Measurements from ENCODE around the gene SEC16A. TPM values are rescaled to one million over a fixed set of nuclear protein-coding genes. Genes with fewer than 3 reads are reported as not detected.

The SEC16A gene
- polyA plus RNA-seq, 10 donors: 31.4 to 50.7 (median 37.5) TPM

DNA sequence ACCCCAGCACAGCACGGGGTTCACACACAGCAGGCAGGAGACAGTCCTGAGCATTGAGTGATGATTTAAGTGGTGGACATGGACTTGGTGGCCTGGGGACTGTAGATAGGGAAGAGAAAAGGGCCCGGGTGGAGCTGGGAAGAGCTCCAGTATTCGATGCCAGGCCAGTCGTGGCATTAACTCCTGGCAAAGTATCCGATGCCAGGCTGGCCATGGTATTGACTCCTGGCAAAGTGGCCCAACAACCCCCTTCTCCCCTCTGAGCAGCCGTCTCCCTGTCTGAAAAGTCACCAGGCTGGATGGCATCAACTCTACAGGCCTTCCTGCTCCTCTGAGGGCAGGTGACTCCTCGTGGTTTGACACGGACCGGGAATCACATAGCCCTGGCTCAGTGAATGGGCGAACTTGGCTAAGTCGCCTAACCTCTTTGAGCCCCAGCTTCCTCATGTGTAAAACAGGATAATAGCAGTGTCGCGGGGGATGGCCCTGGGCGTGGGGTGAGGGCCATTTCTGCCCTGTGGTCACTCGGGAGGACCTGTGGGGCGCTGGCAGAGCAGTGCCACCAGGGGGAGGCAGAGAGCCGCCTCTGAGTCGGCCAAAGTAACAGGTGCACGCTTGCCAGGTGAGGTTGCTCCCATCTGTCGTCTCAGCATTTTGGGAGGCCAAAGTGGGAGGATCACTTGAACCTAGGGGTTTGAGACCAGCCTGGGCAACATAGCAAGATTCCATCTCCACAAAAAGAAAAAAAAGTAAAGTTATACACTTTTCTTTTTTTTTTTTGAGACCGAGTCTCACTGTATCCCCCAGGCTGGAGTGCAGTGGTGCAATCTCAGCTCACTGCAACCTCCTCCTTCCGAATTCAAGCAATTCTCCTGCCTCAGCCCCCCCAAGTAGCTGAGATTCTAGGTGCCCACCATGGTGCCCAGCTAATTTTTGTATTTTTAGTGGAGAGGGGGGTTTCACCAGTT lies 5.7 kb upstream of the SEC16A start:
- peak; percentile 25 to 74 (median 42) for DNase-seq

DNA sequence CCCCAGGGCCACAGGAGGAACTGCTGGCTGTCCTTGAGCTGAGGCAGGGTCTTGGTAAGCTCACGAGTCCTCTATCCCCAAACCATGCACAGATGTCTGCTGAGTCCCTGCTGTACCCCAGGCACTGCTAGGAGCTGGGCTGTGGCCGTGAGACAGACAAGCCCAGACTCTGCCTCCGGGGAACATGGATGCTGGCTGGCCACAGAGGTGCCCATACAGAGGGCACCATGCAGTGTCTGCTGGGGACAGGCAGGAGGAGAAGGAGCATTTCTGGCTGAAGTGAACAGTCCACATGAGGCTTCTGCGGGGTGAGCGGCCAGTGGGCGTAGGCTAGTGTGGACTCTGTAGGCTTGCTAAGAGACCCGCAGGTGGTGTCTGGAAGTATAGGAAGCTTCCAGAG lies 4.8 kb upstream of the SEC16A start:
- DNase-seq: no peak

DNA sequence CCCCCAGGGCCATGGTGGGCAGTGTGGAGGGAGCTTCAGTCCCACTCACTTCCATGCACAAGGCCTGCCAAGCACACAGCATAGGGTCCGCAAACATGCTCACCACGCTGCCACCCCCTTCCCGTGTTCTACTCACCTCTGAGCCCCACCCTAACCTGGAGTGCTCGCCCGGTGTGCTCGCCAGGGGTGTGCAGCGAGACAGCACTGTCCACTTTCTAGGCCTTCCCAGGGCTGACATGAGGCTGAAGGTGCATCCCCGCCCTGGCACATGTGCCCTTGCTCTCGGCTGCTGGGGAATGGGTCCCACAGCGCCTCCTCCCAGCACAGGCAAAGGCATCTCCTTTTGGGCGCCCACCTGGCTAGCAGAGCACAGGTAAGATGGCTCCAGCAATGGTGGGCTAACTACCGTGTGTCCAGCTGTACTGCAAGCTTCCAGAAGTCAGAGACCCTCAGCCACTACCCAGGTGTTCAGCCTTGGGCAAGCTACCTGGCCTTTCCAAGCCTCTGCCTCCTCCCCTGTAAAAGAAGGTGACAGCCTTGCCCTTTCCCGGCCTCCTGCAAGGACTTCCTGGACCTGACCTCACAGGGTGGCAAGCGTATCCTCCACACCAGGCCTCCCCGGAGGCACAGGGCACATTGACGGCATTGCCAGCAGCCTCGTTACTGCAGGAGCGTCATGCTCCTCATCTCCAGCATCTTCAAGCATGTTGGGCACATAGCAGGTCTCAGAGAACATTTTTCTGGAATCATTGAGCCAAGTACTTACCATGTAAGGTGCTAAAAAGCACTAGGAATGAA lies 4.2 kb upstream of the SEC16A start:
- no peak for DNase-seq

DNA sequence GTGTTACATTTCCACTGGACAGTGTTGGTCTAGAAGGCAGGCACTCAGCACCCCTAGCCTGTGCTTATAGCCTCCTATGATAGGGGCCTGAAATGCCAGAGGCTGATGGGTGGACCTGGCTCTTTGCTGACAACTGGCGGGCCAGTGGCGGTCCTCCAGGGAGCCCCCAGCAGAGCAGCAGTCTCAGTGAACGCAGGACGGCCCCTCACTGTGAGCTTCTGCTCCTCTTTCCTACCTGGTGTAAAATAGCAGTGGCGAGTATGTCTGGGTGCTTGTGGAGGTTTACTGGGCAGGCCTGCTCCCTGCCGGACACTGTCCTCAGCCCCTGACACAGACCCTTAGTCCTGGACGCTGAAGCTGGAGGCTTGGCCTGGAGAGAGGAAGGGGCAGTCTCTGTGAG lies 3.3 kb upstream of the SEC16A start:
- DNase-seq: no peak

DNA sequence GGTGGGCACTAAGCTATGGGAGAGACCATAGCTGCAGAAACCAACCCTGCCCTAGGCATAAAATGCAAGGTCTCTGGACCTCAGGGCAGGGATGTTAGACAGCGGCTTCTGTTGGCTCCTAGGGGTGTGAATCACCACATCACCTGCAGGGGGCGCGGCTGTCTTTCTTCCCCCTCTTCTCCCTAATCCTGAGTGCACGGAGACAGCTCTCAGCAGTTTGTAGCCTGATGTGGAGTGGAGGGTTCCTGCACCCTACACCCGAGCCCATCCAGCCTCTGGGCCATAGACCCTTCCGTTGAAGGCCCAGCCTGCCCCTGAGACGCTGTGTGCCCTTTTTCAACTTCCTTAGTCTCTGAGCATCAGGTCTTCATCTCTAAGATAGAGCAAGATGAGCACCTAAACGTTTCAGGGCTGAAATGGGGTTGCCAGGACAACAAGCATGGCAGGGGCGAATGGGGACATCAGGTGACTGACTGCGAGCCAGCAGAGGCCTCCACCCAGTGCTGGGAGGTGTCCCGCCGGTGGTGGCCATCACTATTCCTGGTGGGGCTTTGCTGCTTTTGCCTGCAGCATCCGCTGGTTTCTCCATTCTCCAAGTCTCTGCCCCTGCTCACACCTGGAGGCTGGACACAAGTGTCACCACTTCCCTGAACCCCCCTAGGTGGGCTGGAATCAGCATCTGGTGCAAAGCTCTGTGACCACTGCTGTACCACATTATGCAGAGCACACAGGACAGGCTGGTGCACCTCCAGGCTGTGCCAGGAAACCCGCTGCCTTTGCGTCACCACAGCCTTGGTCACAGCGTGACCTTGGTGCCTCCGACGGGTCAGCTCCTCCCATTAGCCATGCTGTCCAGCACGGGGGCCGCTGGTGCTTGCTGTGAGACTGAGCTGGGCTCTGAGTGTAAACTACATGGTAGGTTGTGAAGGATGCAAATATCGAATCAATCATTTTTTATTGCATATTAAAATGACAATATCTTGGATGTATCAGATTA lies 2.5 kb upstream of the SEC16A start:
- peak; percentile 70 to 91 (median 84) for DNase-seq

DNA sequence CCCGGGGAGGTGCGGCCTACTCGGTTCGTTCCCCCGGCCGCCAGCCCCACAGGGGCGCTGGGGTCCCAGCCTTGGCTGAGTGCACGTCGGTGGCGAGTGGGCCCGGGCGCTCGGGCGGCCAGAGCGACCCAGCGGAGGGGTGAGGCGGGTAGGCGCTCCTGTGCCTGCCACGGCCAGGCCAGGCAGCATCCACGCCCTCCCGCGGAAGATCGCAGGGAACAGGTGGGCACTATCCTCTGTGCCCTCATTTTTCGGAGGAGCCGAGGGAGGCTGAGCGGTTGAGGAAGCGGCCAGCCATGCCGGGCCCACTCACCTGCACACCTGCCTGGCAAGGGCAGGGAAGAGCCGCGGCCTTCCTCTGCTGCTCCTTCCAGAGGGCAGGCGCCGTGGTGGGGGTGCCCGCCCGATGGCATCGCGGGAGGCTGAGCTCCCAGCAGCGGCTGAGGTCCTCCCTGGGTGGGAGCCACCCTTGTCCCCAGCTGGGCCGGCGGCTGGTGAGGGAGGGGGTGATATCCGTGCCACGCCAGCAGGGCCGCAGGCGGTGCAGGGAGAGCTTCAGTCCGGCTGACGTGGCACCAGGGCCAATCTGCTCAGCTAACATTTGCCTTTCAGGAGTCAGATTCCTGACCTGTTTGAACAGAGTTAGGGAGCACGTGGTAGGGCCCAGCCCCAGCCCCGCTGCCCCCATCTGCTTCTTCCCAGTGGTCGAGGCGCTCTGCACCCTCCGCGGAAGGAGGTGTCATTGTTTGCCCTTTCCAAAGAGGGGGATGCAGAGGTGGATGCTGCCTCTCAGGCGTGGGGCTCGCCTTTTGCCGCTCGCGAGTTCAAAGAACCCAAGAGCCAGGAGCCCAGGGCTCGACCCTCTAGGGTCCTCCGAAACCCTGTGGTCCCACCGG lies 1.6 kb upstream of the SEC16A start:
- peak in 2 of 3 donors; percentile 10 to 60 for DNase-seq

DNA sequence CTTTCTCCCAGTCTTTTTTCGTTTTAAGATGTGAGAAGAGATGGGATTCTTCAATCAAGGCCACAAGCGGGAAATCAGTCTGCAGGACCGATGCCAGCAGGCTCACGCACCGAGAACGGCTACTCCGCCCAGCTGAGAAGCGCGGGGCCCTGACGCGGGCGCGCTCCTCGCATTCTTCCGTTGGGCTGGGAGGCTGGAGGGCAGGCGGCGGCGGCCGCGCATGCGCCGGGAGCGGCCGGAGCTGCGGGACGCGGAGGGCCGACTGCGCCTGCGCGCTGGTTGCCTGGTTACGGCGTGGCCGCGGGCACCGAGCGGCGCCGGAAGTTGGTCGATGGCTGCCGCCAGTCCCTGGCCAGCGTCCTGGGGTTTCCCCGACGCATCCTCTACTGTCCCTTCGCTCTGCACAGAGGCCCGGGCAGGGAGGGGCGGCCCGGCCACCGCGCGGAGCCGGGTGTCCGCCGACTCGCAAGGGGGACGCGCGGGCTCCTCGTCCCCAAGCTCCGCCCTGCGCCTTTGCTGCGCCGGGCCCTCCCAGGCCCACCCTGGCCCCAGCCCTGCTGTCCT lies 831 bp upstream of the SEC16A start:
- peak; percentile 91 to 98 (median 95) for DNase-seq

DNA sequence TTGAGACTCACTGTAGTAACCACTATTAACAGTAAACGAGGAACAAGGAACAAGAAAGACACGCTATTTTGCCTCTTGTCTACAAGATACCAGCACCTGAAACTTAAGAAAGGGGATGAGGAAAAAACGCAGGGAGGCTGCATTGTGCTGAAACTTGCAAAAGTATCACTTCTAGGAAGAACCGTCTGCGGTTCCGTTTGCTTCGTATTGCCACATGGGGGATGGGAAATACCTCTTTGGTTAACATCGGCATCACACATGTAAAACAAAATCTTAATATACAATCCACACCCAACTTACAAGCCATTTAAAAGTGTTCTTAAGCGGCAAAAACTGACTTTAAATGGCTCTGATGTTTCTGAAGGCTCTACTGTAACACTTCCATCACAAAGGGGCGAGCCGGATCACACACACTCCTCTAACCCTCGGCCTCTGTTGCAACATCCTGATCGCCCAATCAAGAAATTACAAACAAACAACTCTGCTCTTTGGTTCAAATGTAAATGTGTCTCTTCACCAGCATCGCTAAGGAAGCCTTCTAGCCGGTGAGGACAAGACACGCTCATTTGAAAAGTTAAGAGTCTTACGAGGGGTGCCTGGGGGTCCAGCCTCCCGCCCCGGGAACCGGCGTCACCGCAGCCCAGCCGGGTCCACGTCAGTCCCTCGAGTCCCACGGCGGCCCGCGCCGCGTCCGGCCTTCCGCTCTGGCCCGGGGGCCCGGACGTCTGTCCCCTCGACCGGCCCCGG lies 621 bp downstream of the SEC16A start:
- peak in 1 of 3 donors; percentile 49 for DNase-seq

DNA sequence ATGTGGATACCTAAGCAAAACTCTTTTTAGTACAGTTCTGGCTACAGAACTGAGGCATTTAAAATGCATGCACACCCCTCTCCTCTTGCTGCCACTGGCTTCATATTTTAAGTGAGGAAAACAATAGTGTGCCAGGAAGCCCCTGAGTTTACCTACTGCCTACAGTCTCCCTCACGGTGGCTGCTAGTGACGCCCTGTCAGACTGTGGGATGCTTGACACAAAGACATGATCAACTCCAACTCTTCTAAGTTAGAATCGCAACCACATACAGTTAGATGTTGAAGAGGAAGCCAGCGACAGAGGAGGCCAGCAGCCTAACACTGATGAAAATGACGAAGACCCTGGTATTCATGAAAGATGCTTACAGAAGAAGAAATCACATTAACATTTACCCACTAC lies 1.3 kb downstream of the SEC16A start:
- no peak for DNase-seq

DNA sequence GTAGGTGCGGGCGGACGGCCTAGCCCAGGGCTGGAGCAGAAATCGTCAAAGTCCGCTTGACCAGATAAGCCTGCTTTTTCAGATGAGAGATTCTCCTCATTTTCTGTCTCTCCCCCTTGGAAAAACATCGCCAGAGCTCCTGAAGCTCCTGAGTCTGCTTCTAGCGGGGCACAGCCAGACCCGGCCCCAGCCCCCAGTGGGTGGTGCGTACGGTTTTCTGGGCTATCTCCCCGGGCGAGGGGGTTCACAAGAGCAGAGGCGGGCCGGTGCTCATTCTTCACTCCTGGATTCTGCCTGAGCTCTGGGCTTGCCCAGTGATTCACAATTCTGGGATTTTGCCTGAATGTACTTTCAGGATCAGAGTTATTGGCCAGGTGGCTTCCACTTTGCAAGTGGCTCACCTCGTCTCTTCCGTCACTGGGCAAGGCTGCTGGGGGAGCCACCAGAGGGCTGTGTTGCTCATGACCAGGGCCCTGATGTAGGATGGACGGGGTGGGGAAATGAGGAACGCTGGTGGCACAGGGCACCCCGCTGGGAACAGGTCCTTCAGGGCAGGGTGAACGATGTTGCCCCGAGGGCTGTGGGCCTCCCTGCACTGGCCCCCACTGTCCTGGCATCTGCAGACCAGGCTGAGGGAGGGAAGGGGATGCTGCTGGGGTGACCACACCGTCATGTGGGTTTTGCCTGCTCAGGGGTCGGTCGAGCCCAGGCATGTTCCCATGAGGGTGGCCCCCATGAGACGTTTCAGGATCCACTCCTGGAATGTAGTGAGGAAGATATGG lies 6.3 kb downstream of the SEC16A start:
- DNase-seq: no peak

DNA sequence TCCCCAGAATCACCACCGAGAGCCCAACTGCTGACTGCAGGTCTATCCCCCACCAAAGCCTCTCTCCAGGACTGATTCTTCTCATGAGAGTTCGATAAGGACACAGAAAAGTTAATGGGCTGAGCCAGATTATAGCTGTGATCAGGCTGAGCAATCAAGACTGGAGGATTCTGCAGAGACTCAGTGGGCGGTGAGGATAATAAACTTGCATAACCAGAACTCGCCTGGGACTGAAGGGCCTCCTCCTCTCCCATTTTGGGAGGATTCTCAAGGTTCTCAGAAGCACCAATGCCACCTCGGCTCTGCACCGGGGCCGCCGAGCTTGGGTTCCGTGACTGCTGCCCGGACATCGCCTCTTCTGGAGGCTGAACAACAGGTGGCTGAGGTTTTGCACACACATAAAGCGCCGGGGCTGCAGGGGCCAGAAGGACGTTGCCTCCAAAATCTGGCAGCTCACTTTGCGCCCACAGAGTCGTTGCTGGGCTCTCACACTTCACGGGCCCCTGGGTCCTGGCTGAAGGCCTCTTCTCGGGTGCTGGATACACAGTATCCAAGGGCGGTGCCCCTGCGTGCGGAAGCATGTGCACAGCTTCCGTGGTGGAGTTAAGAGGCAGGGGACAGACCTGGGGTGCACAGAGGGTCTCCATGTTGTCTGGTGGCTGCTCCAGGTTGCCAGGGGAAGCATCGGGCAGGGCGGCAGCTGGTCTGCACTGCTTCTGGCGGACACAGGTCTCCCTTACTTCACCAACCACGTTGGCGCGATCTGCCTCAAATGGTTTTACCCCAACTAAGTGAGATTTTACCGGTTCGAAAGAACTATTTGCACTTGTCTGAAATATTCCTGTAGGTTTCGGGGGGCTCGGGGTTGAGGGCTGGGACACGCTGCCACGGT lies 7.6 kb downstream of the SEC16A start:
- DNase-seq: no peak

DNA sequence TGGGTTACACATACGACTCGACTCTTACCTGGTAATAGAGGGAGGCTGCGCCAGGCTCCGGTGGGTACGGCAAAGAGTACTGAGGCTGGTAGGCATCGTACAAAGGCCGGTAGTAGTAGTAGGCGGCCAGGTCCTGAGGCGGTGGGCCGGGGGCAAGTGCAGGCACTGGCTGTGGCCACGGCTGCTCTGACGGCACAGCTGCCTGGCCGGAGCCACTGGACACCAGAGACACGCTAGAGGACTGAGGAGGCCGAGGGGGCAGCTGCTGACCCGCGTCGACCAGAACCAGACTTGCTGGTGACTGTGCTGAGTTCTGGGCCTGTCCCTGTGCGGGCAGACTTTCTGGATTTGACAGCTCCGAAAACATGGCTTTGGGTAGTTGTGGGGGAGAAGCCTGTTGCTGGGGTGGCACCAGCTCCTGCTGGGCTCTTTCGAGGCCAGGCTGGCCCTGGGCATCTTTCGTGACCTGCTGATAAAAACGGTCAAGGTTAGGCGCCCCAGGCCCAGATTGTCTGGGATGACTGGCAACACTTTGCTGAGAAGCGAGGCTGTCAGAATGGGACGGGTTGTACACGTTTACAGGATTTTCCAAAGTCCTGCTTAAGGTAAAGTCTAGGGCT lies 8.7 kb downstream of the SEC16A start:
- no peak for DNase-seq

DNA sequence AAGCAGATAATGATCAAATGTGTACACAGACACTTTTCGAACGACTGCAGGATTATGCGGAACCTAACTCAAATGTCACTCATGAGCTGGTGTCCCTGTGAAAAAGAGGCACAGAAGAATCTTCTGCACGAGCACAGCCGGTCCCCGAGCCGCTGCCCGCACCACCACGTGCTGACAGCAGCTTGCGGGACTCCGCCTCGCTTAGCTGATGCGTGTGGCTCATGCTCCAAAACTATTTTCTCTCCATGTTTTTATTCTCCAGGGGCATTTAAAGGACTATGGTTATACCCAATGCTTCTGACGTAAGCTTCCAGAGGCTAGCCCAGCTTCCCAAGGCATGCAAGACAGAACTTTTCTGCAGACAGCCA lies 9.5 kb downstream of the SEC16A start:
- no peak for DNase-seq

DNA sequence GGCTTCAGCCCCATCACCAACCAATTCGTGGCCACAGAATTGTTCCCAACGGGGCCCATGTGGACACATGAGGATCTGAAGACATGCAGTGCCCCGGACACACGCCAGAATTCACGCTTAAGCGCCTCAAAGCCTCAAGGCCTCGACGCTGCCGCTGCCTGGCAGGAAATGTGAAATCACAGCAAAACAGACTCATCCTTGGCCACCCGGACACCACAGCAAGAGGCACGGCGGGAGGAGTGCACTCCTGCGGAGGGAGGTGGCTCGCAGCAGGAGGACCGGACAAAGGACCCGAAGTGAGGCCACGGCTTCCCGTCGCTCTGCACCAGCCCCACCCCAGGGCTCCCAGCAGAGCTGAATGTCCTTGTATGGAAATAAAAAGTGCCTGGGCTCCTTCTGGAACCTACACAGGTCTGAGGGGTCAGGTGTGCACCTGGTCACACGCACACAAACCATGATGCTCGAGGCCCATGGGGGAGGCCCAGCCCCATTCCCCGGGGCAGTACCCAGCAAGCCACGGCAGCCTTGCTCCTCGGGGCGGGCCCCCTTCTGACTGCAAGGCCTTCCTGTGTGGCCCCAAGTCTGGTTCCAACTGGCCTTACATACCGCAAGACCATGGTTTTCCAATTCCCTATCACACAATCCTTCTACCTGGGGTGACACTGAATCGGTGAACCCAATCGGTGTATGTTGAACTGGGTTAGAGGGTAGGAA lies 10.0 kb downstream of the SEC16A start:
- DNase-seq: no peak

DNA sequence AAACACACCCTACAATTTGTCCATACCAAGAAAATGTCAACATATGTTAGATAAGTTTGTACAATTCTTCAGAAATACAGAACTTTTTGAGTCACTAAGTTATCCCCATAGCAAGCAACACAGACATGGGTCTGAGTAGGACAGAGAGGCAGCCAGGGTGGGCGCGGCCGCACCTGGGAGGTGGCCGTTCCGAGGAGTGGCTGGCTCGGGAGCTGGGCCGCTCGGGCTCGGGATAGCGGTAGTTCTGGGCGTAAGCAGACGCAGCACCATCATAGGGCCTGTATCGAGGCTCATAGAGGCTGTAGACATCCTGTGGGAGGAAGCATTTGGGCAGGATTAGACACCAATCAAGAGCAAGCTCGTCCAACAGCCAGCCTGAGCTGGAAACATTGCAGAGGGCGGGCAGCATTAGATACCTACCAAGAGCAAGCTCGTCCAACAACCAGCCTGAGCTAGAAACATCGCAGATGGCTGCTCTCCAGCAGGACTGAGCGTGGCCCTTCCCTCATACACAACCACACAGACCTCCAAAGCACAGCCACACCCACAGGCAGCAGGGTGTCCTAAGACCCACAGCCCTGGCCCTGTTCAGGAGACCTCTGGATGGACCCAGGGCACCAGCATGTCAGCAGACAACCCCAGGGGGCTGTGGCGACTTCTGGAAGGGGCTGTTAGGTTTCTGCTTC lies 10.9 kb downstream of the SEC16A start:
- no peak for DNase-seq

Data from muscle of back (tissue), 11 donors.